22Rv1 (cell line): ENCODE data around the gene CACNA2D4.

Experiments used
- H3K27ac ChIP-seq: fragments of 450-650 bp; 2 replicates; pipeline ENCODE4 v1.5.1; 2017
- CTCF ChIP-seq: fragments of 450-650 bp; IDR thresholded peaks from 2 replicates; pipeline ENCODE4 v1.5.1; 2017; ENCODE audit warnings: mild to moderate bottlenecking
- ZFX ChIP-seq: fragments of 450-650 bp; IDR thresholded peaks from 2 replicates; pipeline ENCODE4 v1.6.1; 2017; ENCODE audit warnings: antibody characterized with exemption, borderline replicate concordance

The CACNA2D4 gene

GRCh38 chr12:1928439-1929121, 10.1 kb upstream of the CACNA2D4 start:
- H3K27ac ChIP-seq: no peak overlapping the region

GRCh38 chr12:1927751-1928351, 9.4 kb upstream of the CACNA2D4 start:
- TF ChIP-seq ZFX: no peak
- no peak for TF ChIP-seq CTCF
- no peak overlapping the region for H3K27ac ChIP-seq

More at GRCh38 chr12:1928439-1929121, 10.1 kb upstream of the CACNA2D4 start:
- TF ChIP-seq CTCF: no peak
- TF ChIP-seq ZFX: no peak

GRCh38 chr12:1927051-1927680, 8.7 kb upstream of the CACNA2D4 start:
- H3K27ac ChIP-seq: no peak overlapping the region
- TF ChIP-seq CTCF (no peak), ZFX (no peak)

GRCh38 chr12:1926251-1926657, 7.8 kb upstream of the CACNA2D4 start:
- TF ChIP-seq ZFX: no peak
- no peak for TF ChIP-seq CTCF
- H3K27ac ChIP-seq: no peak overlapping the region

- H3K27ac ChIP-seq: no peak overlapping the region
- TF ChIP-seq CTCF: no peak
- no peak for TF ChIP-seq ZFX
Observed at GRCh38 chr12:1925684-1926006, 7.2 kb upstream of the CACNA2D4 start.

- no peak overlapping the region for H3K27ac ChIP-seq
- TF ChIP-seq CTCF (no peak), ZFX (no peak)
Observed at GRCh38 chr12:1924996-1925683, 6.7 kb upstream of the CACNA2D4 start.

GRCh38 chr12:1922985-1923384, 4.5 kb upstream of the CACNA2D4 start:
- TF ChIP-seq ZFX: no peak
- TF ChIP-seq CTCF: no peak
- no peak overlapping the region for H3K27ac ChIP-seq
